GM12878 (cell line): Measurements from ENCODE around the gene SEMA5A. TPM values are rescaled to one million over a fixed set of nuclear protein-coding genes. Genes with fewer than 3 reads are reported as not detected.

Experiments
- ATAC-seq: fragments of 200-7000 bp; cut with Tn5 transposase; 3 replicates; pipeline ENCODE4 v1.9.1; 2020; ENCODE audit warnings: mild to moderate bottlenecking, moderate library complexity
- BruUV-seq: library from RNA; stranded (reverse); fragments of 400-500 nt; replicated peaks from 2 replicates; lab custom pipeline; 2021; lab: Mats Ljungman, UMichigan
- CTCF ChIA-PET: fragments of 300-600 bp; sonication (Branson Sonifier 250); formaldehyde crosslinking; extraction: SDS; loops from one replicate; lab custom pipeline; 2021; ENCODE audit warnings: inconsistent platforms; lab: Yijun Ruan, JAX
- POLR2A ChIA-PET: fragments of 350-600 bp; formaldehyde crosslinking; extraction: SDS; loops from one replicate; lab custom pipeline; 2021; ENCODE audit warnings: inconsistent platforms; lab: Charles Lee
- RAD21 ChIA-PET: fragments of 300-600 bp; sonication (Branson Sonifier 250); formaldehyde crosslinking; loops from one replicate; lab custom pipeline; 2023; ENCODE audit warnings: antibody characterized with exemption; ENCODE audit not compliant: unreplicated experiment; lab: Charles Lee
- SMC1A ChIA-PET: fragments of 300-600 bp; sonication (Branson Sonifier 250); formaldehyde crosslinking; loops from one replicate; lab custom pipeline; 2023; ENCODE audit not compliant: unreplicated experiment, uncharacterized antibody; lab: Charles Lee
- DNase-seq: peaks from one replicate; pipeline ENCODE4 v3.0.0-alpha.2; 2011; ENCODE audit warnings: low read depth, low spot score
- FAIRE-seq: peaks from 3 replicates; lab custom pipeline; 2011; peaks lifted over from hg19 to GRCh38; lab: Jason Lieb, UNC
- H2AFZ ChIP-seq: 2 replicates; pipeline ENCODE4 v1.6.0; 2011; ENCODE audit warnings: low read depth, low read length, control low read depth; ENCODE audit not compliant: control insufficient read depth
- H3K27ac ChIP-seq: 2 replicates; pipeline ENCODE4 v1.5.1; 2011; ENCODE audit warnings: control low read depth; ENCODE audit not compliant: control insufficient read depth, insufficient read depth
- H3K27me3 ChIP-seq, 2 experiments: replicated peaks in 1 of 2; 2 replicates each; pipeline versions ENCODE4 v1.6.0 to v1.6.1; 2011; ENCODE audit warnings: low read length in 1 of 2; ENCODE audit not compliant: control insufficient read depth in 2 of 2, insufficient read depth in 2 of 2
- H3K36me3 ChIP-seq, 2 experiments: 2 replicates each; pipeline ENCODE4 v1.5.1; 2011; ENCODE audit warnings: low read length in 1 of 2; ENCODE audit not compliant: control insufficient read depth in 2 of 2, insufficient read depth in 2 of 2
- H3K4me1 ChIP-seq: 2 replicates; pipeline ENCODE4 v1.6.1; 2011; ENCODE audit warnings: mild to moderate bottlenecking, low read length, moderate library complexity, mixed read lengths; ENCODE audit not compliant: control insufficient read depth, insufficient read depth
- H3K4me2 ChIP-seq: 2 replicates; pipeline ENCODE4 v1.6.0; 2011; ENCODE audit warnings: control low read depth; ENCODE audit not compliant: control insufficient read depth, insufficient read depth
- H3K4me3 ChIP-seq: fragments of 200-600 bp; sonication (generic); 2 replicates; pipeline ENCODE4 v1.5.1; 2016
- H3K79me2 ChIP-seq: 2 replicates; pipeline ENCODE4 v1.6.0; 2011; ENCODE audit warnings: low read length; ENCODE audit not compliant: control insufficient read depth, insufficient read depth
- H3K9ac ChIP-seq: 2 replicates; pipeline ENCODE4 v1.8.0; 2011; ENCODE audit warnings: low read length, control low read depth, mixed read lengths; ENCODE audit not compliant: control insufficient read depth, insufficient read depth
- H3K9me3 ChIP-seq: replicated peaks from 3 replicates; pipeline ENCODE4 v1.5.1; 2011; ENCODE audit warnings: mild to moderate bottlenecking, low read length; ENCODE audit not compliant: control insufficient read depth, insufficient read depth
- H4K20me1 ChIP-seq: 2 replicates; pipeline ENCODE4 v1.6.0; 2011; ENCODE audit not compliant: control insufficient read depth, insufficient read depth
- CHD4 ChIP-seq: fragments of 200-600 bp; sonication (generic); IDR thresholded peaks from 2 replicates; pipeline ENCODE4 v1.6.1; 2016; ENCODE audit warnings: mild to moderate bottlenecking
- GATAD2B ChIP-seq: fragments of 450-650 bp; conservative IDR thresholded peaks from 2 replicates; pipeline ENCODE4 v1.6.1; 2017; ENCODE audit warnings: low read depth, mild to moderate bottlenecking, moderate library complexity
- MAX ChIP-seq: IDR thresholded peaks from 2 replicates; pipeline ENCODE4 v1.6.1; 2012; ENCODE audit warnings: low read depth, low read length, improper control_type of control experiment
- NFYB ChIP-seq: IDR thresholded peaks from 2 replicates; pipeline ENCODE4 v1.6.1; 2011; ENCODE audit warnings: low read depth, mild to moderate bottlenecking, low read length, improper control_type of control experiment, moderate library complexity; ENCODE audit not compliant: insufficient read depth
- PAX8 ChIP-seq: fragments of 450-650 bp; IDR thresholded peaks from 2 replicates; pipeline ENCODE4 v1.6.1; 2017; ENCODE audit warnings: mild to moderate bottlenecking, moderate library complexity
- POU2F2 ChIP-seq: IDR thresholded peaks from 3 replicates; pipeline ENCODE4 v1.6.1; 2011; ENCODE audit warnings: low read depth, mild to moderate bottlenecking, low read length, borderline replicate concordance
- RAD21 ChIP-seq: IDR thresholded peaks from 2 replicates; pipeline ENCODE4 v1.6.1; 2011; ENCODE audit warnings: mild to moderate bottlenecking, low read depth, low read length, moderate library complexity; ENCODE audit not compliant: insufficient read depth
- RELB ChIP-seq: fragments of 450-650 bp; IDR thresholded peaks from 2 replicates; pipeline ENCODE4 v1.6.1; 2017; ENCODE audit warnings: low read depth, mild to moderate bottlenecking, moderate library complexity
- SIX5 ChIP-seq: IDR thresholded peaks from 2 replicates; pipeline ENCODE4 v1.6.1; 2011; ENCODE audit warnings: mild to moderate bottlenecking, low read depth, low read length, moderate library complexity; ENCODE audit not compliant: severe bottlenecking
- TCF7 ChIP-seq: IDR thresholded peaks from 2 replicates; pipeline ENCODE4 v1.6.1; 2014; ENCODE audit warnings: antibody characterized with exemption, borderline replicate concordance
- WGBS: methylation state at CpG from one replicate; pipeline ENCODE4 v1.1.6; 2016; ENCODE audit warnings: low lambda C conversion rate; ENCODE audit not compliant: insufficient replicate concordance, insufficient coverage; ENCODE audit errors: missing lambda C conversion rate; 5-methylcytosine and 5-hydroxymethylcytosine counted together
- in situ Hi-C: fragments of 300-500 bp; cut with MboI; formaldehyde crosslinking; loops from 9 replicates; pipeline ENCODE4 v1.14.3; 2018; ENCODE audit warnings: mixed read lengths
- intact Hi-C: fragments of 100-400 bp; cut with micrococcal nuclease; formaldehyde crosslinking; loops from one replicate; pipeline ENCODE4 v1.14.2; 2022; ENCODE audit not compliant: unreplicated experiment
- polyA plus RNA-seq, 11 experiments: library from polyadenylated mRNA; depleted of rRNA in 4 of 11; unstranded in 6 of 11; stranded (reverse) in 5 of 11; fragments of >200 nt; fragmentation: Nextera tagmentation in 4 of 11; fragmentation: Illumina TruSeq in 1 of 11; extraction: Ambion mirVana in 4 of 11; extraction: Trizol in 1 of 11; gene quantifications; 1 replicate in 1 of 11; 2 replicates in 10 of 11; pipeline versions ENCODE4 v1.2.1 to v1.2.3, GENCODE V29; 2011 to 2016; ENCODE audit warnings: inconsistent platforms in 2 of 11, missing spikeins in 2 of 11, low read depth in 1 of 11
- total RNA-seq, 4 experiments: library from RNA; depleted of rRNA in 3 of 4; stranded (reverse); fragments of >200 nt in 3 of 4; fragmentation: Illumina TruSeq in 1 of 4; extraction: Trizol in 1 of 4; gene quantifications; 2 replicates each; pipeline versions ENCODE4 v1.2.1 to v1.2.3, GENCODE V29; 2013 to 2021

SEMA5A gene
- total and polyA plus RNA-seq, 10 of the 15 experiments (the other 5 are each of a cell fraction or from before 2014, with no cell fraction given) = 0.03 to 2.4 (median 0.09) TPM; not detected in 1

- Histone ChIP-seq H3K27ac (no peak overlapping the region), H3K9me3 (no peaks in the 10 kb centered on the region; the same call in 2 of the 3 replicates), H3K4me1 (no peaks in the 10 kb centered on the region), H3K4me3 (no peak overlapping the region), H3K27me3 (no peaks in the 10 kb centered on the region), H4K20me1 (no peaks in the 10 kb centered on the region), H2AFZ (no peak overlapping the region), H3K4me2 (no peak overlapping the region), H3K9ac (no peak overlapping the region), H3K79me2 (no peaks in the 10 kb centered on the region), H3K36me3 (no peaks in the 10 kb centered on the region)
- intact Hi-C loops = no loop called here
- no peak for FAIRE-seq
- no peak for DNase-seq
- CTCF ChIA-PET = no interaction called here
- no TSS peak for BruUV-seq
- RAD21 ChIA-PET = no interaction called here
- SMC1A ChIA-PET = no interaction called here
- in situ Hi-C loops = no loop called here
- ATAC-seq = no peak
- WGBS = 17% methylated on average over 3 of the region's 3 CpGs
- TF ChIP-seq RELB (no peak), PAX8 (no peak), POU2F2 (no peak), NFYB (no peak), GATAD2B (no peak), TCF7 (no peak), SIX5 (no peak), CHD4 (no peak), RAD21 (no peak), MAX (no peak)
- POLR2A ChIA-PET = no interaction called here
These were observed 101.5 kb downstream of the SEMA5A start for GRCh38 chr5:9444346-9444745.
